K562 (cell line): ENCODE data around the gene TRIM27. TPM values are rescaled to one million over a fixed set of nuclear protein-coding genes. Genes with fewer than 3 reads are reported as not detected.

Experiments
- BACH1 ChIP-seq: fragments of 200-800 bp; sonication (Bioruptor generic); IDR thresholded peaks from 2 replicates; pipeline ENCODE4 v1.6.1; 2016; ENCODE audit warnings: missing genetic modification characterization, missing compliant biosample characterization
- BHLHE40 ChIP-seq: IDR thresholded peaks from 2 replicates; pipeline ENCODE4 v1.6.1; 2011; ENCODE audit warnings: low read length, improper control_type of control experiment
- BRD4 ChIP-seq: fragments of 200-600 bp; sonication (generic); IDR thresholded peaks from 2 replicates; pipeline ENCODE4 v1.6.1; 2017; ENCODE audit warnings: inconsistent platforms
- CBFB ChIP-seq: sonication (generic); formaldehyde crosslinking; IDR thresholded peaks from 2 replicates; pipeline ENCODE4 v1.4.0; 2020; ENCODE audit warnings: mild to moderate bottlenecking, missing genetic modification reagents
- CTBP1 ChIP-seq: fragments of 450-650 bp; IDR thresholded peaks from 2 replicates; pipeline ENCODE4 v1.6.1; 2016; ENCODE audit warnings: borderline replicate concordance
- DEAF1 ChIP-seq: fragments of 450-650 bp; formaldehyde crosslinking; IDR thresholded peaks from 2 replicates; pipeline ENCODE4 v1.4.0; 2020; ENCODE audit warnings: mild to moderate bottlenecking, moderate library complexity
- E2F5 ChIP-seq: sonication (generic); formaldehyde crosslinking; IDR thresholded peaks from 2 replicates; pipeline ENCODE4 v1.8.0; 2022; ENCODE audit warnings: mild to moderate bottlenecking, missing genetic modification reagents
- GABPA ChIP-seq: fragments of 200-800 bp; sonication (Bioruptor generic); conservative IDR thresholded peaks from 2 replicates; pipeline ENCODE4 v1.6.1; 2016; ENCODE audit warnings: low read depth, missing genetic modification characterization, missing compliant biosample characterization
- HDAC1 ChIP-seq, 2 experiments: fragments of 450-650 bp; IDR thresholded peaks; 2 replicates each; pipeline ENCODE4 v1.6.1; 2016 to 2017; ENCODE audit warnings: inconsistent platforms in 1 of 2, mild to moderate bottlenecking in 1 of 2, moderate library complexity in 1 of 2
- KDM5B ChIP-seq: fragments of 200-600 bp; sonication (generic); IDR thresholded peaks from 2 replicates; pipeline ENCODE4 v1.6.1; 2012; ENCODE audit warnings: low read depth, mild to moderate bottlenecking, moderate library complexity, low read length, control low read depth, inconsistent platforms; ENCODE audit not compliant: insufficient replicate concordance
- MCM5 ChIP-seq: fragments of 450-650 bp; IDR thresholded peaks from 2 replicates; pipeline ENCODE4 v1.6.1; 2016; ENCODE audit warnings: low read depth
- PRPF4 ChIP-seq: fragments of 200-400 bp; formaldehyde crosslinking; IDR thresholded peaks from one replicate; pipeline ENCODE4 v1.6.1; 2017; ENCODE audit warnings: low read length, low read depth, mild to moderate bottlenecking; ENCODE audit not compliant: insufficient read depth, poor library complexity, severe bottlenecking
- PURB ChIP-seq: sonication (generic); formaldehyde crosslinking; IDR thresholded peaks from 2 replicates; pipeline ENCODE4 v1.9.0; 2021; ENCODE audit warnings: low read depth, mild to moderate bottlenecking, missing genetic modification reagents
- RBM22 ChIP-seq: fragments of 200-400 bp; formaldehyde crosslinking; IDR thresholded peaks from 2 replicates; pipeline ENCODE4 v1.6.1; 2018; ENCODE audit warnings: low read length, low read depth; ENCODE audit not compliant: poor library complexity, severe bottlenecking
- RREB1 ChIP-seq: fragments of 250-450 bp; sonication (Bioruptor Pico); IDR thresholded peaks from 2 replicates; pipeline ENCODE4 v1.4.0; 2020
- SP1 ChIP-seq: sonication (generic); formaldehyde crosslinking; IDR thresholded peaks from 2 replicates; pipeline ENCODE4 v1.8.1; 2022; ENCODE audit warnings: mild to moderate bottlenecking, missing genetic modification reagents
- XRCC5 ChIP-seq: fragments of 200-400 bp; formaldehyde crosslinking; IDR thresholded peaks from 2 replicates; pipeline ENCODE4 v1.6.1; 2017; ENCODE audit warnings: low read depth, mild to moderate bottlenecking, low read length
- ZNF12 ChIP-seq: sonication (generic); formaldehyde crosslinking; IDR thresholded peaks from 2 replicates; pipeline ENCODE4 v1.4.0; 2020; ENCODE audit warnings: mild to moderate bottlenecking, missing genetic modification reagents
- ZNF224 ChIP-seq: sonication (generic); formaldehyde crosslinking; IDR thresholded peaks from 2 replicates; pipeline ENCODE4 v1.8.0; 2022; ENCODE audit warnings: mild to moderate bottlenecking, missing genetic modification reagents
- ZNF444 ChIP-seq: fragments of 250-450 bp; sonication (Bioruptor Pico); IDR thresholded peaks from 2 replicates; pipeline ENCODE4 v1.4.0; 2020; ENCODE audit warnings: mild to moderate bottlenecking, moderate library complexity
- polyA plus RNA-seq, 8 experiments: library from polyadenylated mRNA; depleted of rRNA in 4 of 8; stranded (reverse) in 5 of 8; unstranded in 3 of 8; fragments of >200 nt; fragmentation: Nextera tagmentation in 2 of 8; fragmentation: Illumina TruSeq in 1 of 8; extraction: Ambion mirVana in 2 of 8; extraction: Trizol in 1 of 8; gene quantifications; 2 replicates each; pipeline versions ENCODE4 v1.2.1 to v1.2.3, GENCODE V29; 2011 to 2014; ENCODE audit warnings: inconsistent platforms in 1 of 8, missing spikeins in 1 of 8
- total RNA-seq, 7 experiments: library from RNA; depleted of rRNA in 6 of 7; stranded (reverse); fragments of >200 nt in 6 of 7; fragmentation: Illumina TruSeq in 2 of 7; extraction: Trizol in 2 of 7; gene quantifications; 2 replicates each; pipeline versions ENCODE4 v1.2.1 to v1.2.3, GENCODE V29; 2011 to 2021; ENCODE audit warnings: low replicate concordance in 1 of 7

The TRIM27 gene
- total and polyA plus RNA-seq, 9 of the 15 experiments (the other 6 are each of a cell fraction or from before 2014, with no cell fraction given), result 37.7 to 235 (median 122) TPM

- TF ChIP-seq RREB1 (CRISPR knock-in tag) (no peak; the same call in 1 of the 2 replicates), BACH1 (no peak), PURB (CRISPR knock-in tag) (no peak), CBFB (CRISPR knock-in tag) (no peak), MCM5 (no peak), BHLHE40 (peak; percentile 15; the same call in 1 of the 2 replicates), ZNF444 (no peak), KDM5B (peak; percentile 90), PRPF4 (no peak), DEAF1 (CRISPR knock-in tag) (no peak), GABPA (tag) (peak; percentile 93), SP1 (CRISPR knock-in tag) (peak; percentile 15; the same call in 1 of the 2 replicates), BRD4 (peak; percentile 92), E2F5 (CRISPR knock-in tag) (0 out of 2 replicates have a peak, but pooled peaks have one; percentile 93), RBM22 (peak; percentile 19), HDAC1 (IDR thresholded peaks at IDR 0.05) (peak in 1 of 2 experiments; percentile 91; a peak in 2 of 4 replicates), ZNF12 (no peak), CTBP1 (peak; percentile 97), ZNF224 (CRISPR knock-in tag) (no peak), XRCC5 (0 out of 2 replicates have a peak, but pooled peaks have one; percentile 64)
These were observed at the start of gene TRIM27 (continued) for GRCh38 chr6:28923318-28924102.
